ENCODE measurements around the gene ALOXE3.
A peak's percentile ranks its signal among the peaks of the same experiment; 100 is the strongest.
"Not testable (repeated sequence)": the region's sequence is repeated elsewhere in the genome, so short reads cannot be mapped to it uniquely, and the experiment has no call there.

The ALOXE3 gene

GRCh38 chr17:8087952-8088230, 30.4 kb downstream of the ALOXE3 start:
- no peak for DNase-seq

- no peak for DNase-seq
Measured at GRCh38 chr17:8087075-8087951, 31.0 kb downstream of the ALOXE3 start, which contains the start of gene ALOX12B. Gene ALOX12B (minus strand): TSS chr17:8087716. CDS start chr17:8087442, 274 bp downstream.

GRCh38 chr17:8084250-8084649, 34.1 kb downstream of the ALOXE3 start:
- DNase-seq = no peak

- DNase-seq = no peak
Measured at GRCh38 chr17:8082292-8082691, 36.0 kb downstream of the ALOXE3 start.

- DNase-seq = no peak
Measured at GRCh38 chr17:8081876-8082275, 36.4 kb downstream of the ALOXE3 start.

GRCh38 chr17:8080799-8081219, 37.5 kb downstream of the ALOXE3 start:
- no peak for DNase-seq

- no peak for DNase-seq
Measured at GRCh38 chr17:8080208-8080798, 38.0 kb downstream of the ALOXE3 start.

- peak; percentile 86 for DNase-seq
Measured at GRCh38 chr17:8079291-8080207, 38.8 kb downstream of the ALOXE3 start.

GRCh38 chr17:8077939-8078338, 40.4 kb downstream of the ALOXE3 start:
- not testable (repeated sequence) for DNase-seq

- no peak for DNase-seq
Measured at GRCh38 chr17:8076502-8077266, 41.6 kb downstream of the ALOXE3 start.

- DNase-seq = no peak
Measured at GRCh38 chr17:8075574-8076342, 42.6 kb downstream of the ALOXE3 start.

- no peak for DNase-seq
Measured at GRCh38 chr17:8075081-8075480, 43.2 kb downstream of the ALOXE3 start.

- DNase-seq = no peak
Measured at GRCh38 chr17:8074554-8074953, 43.8 kb downstream of the ALOXE3 start.

GRCh38 chr17:8073627-8074484, 44.5 kb downstream of the ALOXE3 start:
- peak; percentile 84 for DNase-seq

- DNase-seq = peak; percentile 12
Measured at GRCh38 chr17:8072729-8073461, 45.4 kb downstream of the ALOXE3 start.

- DNase-seq = no peak
Measured at GRCh38 chr17:8072341-8072728, 46.0 kb downstream of the ALOXE3 start.

- DNase-seq = no peak
Measured at GRCh38 chr17:8071496-8071895, 46.8 kb downstream of the ALOXE3 start.

- no peak for DNase-seq
Measured at GRCh38 chr17:8069587-8069860, 48.8 kb downstream of the ALOXE3 start.

- no peak for DNase-seq
Measured at GRCh38 chr17:8068736-8069586, 49.4 kb downstream of the ALOXE3 start.
